HepG2 (cell line): ENCODE results near the gene DDT. TPM values are rescaled to one million over a fixed set of nuclear protein-coding genes. Genes with fewer than 3 reads are reported as not detected.

ENCODE experiments used
- ESRRA ChIP-seq: sonication (generic); formaldehyde crosslinking; IDR thresholded peaks from 2 replicates; pipeline ENCODE4 v1.5.1; 2020; ENCODE audit warnings: mild to moderate bottlenecking, low read depth, missing genetic modification reagents
- FOXC1 ChIP-seq: sonication (generic); formaldehyde crosslinking; IDR thresholded peaks from 2 replicates; pipeline ENCODE4 v1.8.0; 2022; ENCODE audit warnings: mild to moderate bottlenecking, missing genetic modification reagents, borderline replicate concordance
- HOXA3 ChIP-seq: sonication (generic); formaldehyde crosslinking; IDR thresholded peaks from 2 replicates; pipeline ENCODE4 v1.5.0; 2020; ENCODE audit warnings: missing genetic modification reagents
- IRF1 ChIP-seq: sonication (generic); formaldehyde crosslinking; IDR thresholded peaks from 2 replicates; pipeline ENCODE4 v1.4.0; 2020; ENCODE audit warnings: low read depth, mild to moderate bottlenecking, missing genetic modification reagents
- KDM5B ChIP-seq: sonication (generic); formaldehyde crosslinking; IDR thresholded peaks from 2 replicates; pipeline ENCODE4 v1.4.0; 2020; ENCODE audit warnings: missing genetic modification reagents, mild to moderate bottlenecking, borderline replicate concordance
- MEF2D ChIP-seq: sonication (generic); formaldehyde crosslinking; IDR thresholded peaks from 2 replicates; pipeline ENCODE4 v1.5.1; 2020; ENCODE audit warnings: mild to moderate bottlenecking, missing genetic modification reagents
- MYPOP ChIP-seq: sonication (generic); formaldehyde crosslinking; IDR thresholded peaks from 2 replicates; pipeline ENCODE4 v1.8.1; 2023; ENCODE audit warnings: mild to moderate bottlenecking, moderate library complexity, missing genetic modification reagents
- SKI ChIP-seq: fragments of 450-650 bp; IDR thresholded peaks from one replicate; pipeline ENCODE4 v1.6.1; 2018; ENCODE audit warnings: mild to moderate bottlenecking; ENCODE audit not compliant: partially characterized antibody
- TAF1 ChIP-seq: sonication (generic); formaldehyde crosslinking; IDR thresholded peaks from 2 replicates; pipeline ENCODE4 v1.4.0; 2020; ENCODE audit warnings: missing genetic modification reagents
- TFDP1 ChIP-seq: IDR thresholded peaks from 2 replicates; pipeline ENCODE4 v1.6.1; 2016; ENCODE audit warnings: missing compliant biosample characterization, missing genetic modification reagents, borderline replicate concordance
- ZNF407 ChIP-seq: sonication (generic); formaldehyde crosslinking; IDR thresholded peaks from one replicate; pipeline ENCODE4 v1.5.1; 2020; ENCODE audit warnings: mild to moderate bottlenecking, missing genetic modification reagents; ENCODE audit errors: not compliant biosample characterization
- ZNF441 ChIP-seq: sonication (generic); formaldehyde crosslinking; IDR thresholded peaks from 2 replicates; pipeline ENCODE4 v1.7.0; 2021; ENCODE audit warnings: missing genetic modification reagents, borderline replicate concordance
- ZNF446 ChIP-seq: sonication (generic); formaldehyde crosslinking; IDR thresholded peaks from 2 replicates; pipeline ENCODE4 v1.5.0; 2020; ENCODE audit warnings: mild to moderate bottlenecking, missing genetic modification reagents
- ZNF460 ChIP-seq: sonication (generic); formaldehyde crosslinking; IDR thresholded peaks from 2 replicates; pipeline ENCODE4 v1.5.1; 2020; ENCODE audit warnings: missing genetic modification reagents, mild to moderate bottlenecking, borderline replicate concordance
- ZNF720 ChIP-seq: sonication (generic); formaldehyde crosslinking; IDR thresholded peaks from 2 replicates; pipeline ENCODE4 v1.4.0; 2020; ENCODE audit warnings: missing genetic modification reagents
- polyA plus RNA-seq, 8 experiments: library from polyadenylated mRNA; depleted of rRNA in 3 of 8; stranded (reverse) in 7 of 8; unstranded in 1 of 8; fragments of >200 nt; fragmentation: Illumina TruSeq in 4 of 8; extraction: Trizol in 4 of 8; gene quantifications; 2 replicates each; pipeline versions ENCODE4 v1.2.1 to v1.2.3, GENCODE V29; 2011 to 2016; ENCODE audit warnings: low read depth in 4 of 8, missing spikeins in 1 of 8, mixed read lengths in 1 of 8; ENCODE audit not compliant: insufficient read depth in 1 of 8
- total RNA-seq, 5 experiments: library from RNA; depleted of rRNA; stranded (reverse); fragments of >200 nt; fragmentation: Illumina TruSeq; extraction: Trizol; gene quantifications; 2 replicates each; pipeline ENCODE4 v1.2.3, GENCODE V29; 2016; ENCODE audit warnings: low read depth in 1 of 5
- TF ChIP-seq, protein P1 (sequence below): sonication (generic); formaldehyde crosslinking; IDR thresholded peaks from 2 replicates; pipeline ENCODE4 v1.5.0; 2020; ENCODE audit warnings: missing genetic modification reagents

Gene DDT
- total and polyA plus RNA-seq, 2 of the 13 experiments (the other 11 are each of a cell fraction or from before 2014, with no cell fraction given) = 143 to 181 TPM

DNA sequence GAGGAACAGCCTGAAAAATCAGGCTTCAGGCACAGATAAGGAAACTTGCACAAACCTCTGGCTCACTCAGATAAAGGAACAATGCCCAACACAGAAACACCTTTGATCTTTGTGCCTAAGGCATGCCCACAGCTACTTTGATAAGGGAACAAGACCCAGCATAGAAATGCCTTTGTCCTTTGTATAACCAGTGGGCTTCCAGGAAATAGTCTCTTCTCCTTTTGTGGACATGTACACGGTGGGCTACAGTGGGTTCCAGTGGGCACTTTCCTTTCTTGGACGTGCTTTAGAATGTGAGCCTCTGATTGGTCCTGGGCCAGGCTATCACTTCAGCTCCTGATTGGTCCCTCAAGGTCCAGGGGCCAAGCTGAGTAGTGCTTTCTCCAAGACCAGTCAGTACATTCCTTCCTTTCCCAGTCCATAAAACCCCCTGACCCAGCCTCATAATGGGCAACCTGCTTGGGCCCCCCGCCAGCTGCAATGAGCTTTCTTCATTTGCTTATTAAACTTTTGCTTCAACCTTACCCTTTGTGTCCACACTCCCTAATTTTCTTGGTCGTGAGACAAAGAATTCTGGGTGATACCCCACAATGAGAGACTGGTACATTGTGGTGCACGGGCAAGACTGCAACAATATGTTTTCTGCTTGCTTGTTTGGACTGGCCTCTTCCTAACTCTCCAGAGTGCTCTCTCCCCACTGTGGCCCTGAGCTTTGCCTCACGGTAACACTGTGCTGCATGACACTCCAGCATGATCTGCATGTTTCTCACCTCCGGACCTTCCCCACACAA, 35.2 kb upstream of the DDT start (continued):
- TF ChIP-seq, protein P1, sequence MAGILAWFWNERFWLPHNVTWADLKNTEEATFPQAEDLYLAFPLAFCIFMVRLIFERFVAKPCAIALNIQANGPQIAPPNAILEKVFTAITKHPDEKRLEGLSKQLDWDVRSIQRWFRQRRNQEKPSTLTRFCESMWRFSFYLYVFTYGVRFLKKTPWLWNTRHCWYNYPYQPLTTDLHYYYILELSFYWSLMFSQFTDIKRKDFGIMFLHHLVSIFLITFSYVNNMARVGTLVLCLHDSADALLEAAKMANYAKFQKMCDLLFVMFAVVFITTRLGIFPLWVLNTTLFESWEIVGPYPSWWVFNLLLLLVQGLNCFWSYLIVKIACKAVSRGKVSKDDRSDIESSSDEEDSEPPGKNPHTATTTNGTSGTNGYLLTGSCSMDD (CRISPR knock-in tag) = no peak
- TF ChIP-seq MYPOP (CRISPR knock-in tag) = no peak; the same call in 1 of the 2 replicates
- no peak for TF ChIP-seq IRF1 (CRISPR knock-in tag)
- TF ChIP-seq KDM5B (CRISPR knock-in tag) = no peak
- TF ChIP-seq MEF2D (CRISPR knock-in tag) = no peak
- 0 out of 2 replicates have a peak, but pooled peaks have one; percentile 42 for TF ChIP-seq TFDP1 (CRISPR knock-in tag)
- TF ChIP-seq ZNF441 (CRISPR knock-in tag) = no peak
- TF ChIP-seq ESRRA (CRISPR knock-in tag) = no peak
- TF ChIP-seq ZNF446 (CRISPR knock-in tag) = no peak
- no peak for TF ChIP-seq FOXC1 (CRISPR knock-in tag)
- no peak for TF ChIP-seq ZNF460 (CRISPR knock-in tag)
- no peak for TF ChIP-seq ZNF720
- TF ChIP-seq TAF1 = peak; percentile 52; the same call in 1 of the 2 replicates
- TF ChIP-seq SKI = no peak
- TF ChIP-seq HOXA3 (CRISPR knock-in tag) = peak; percentile 31; the same call in 1 of the 2 replicates
- TF ChIP-seq ZNF407 (CRISPR knock-in tag) = no peak
